Neural cell (in vitro differentiated cells): ENCODE measurements around the gene PHF5A.

Experiments used
- EP300 ChIP-seq: fragments of 450-650 bp; conservative IDR thresholded peaks from 2 replicates; pipeline ENCODE4 v1.6.1; 2014; ENCODE audit warnings: antibody characterized with exemption, mild to moderate bottlenecking, moderate library complexity; ENCODE audit not compliant: poor library complexity, severe bottlenecking
- EZH2 ChIP-seq: fragments of 200-600, 300-800 bp; shearing (Covaris generic), sonication (generic); IDR thresholded peaks from 2 replicates; pipeline ENCODE4 v1.6.1; 2014; ENCODE audit warnings: antibody characterized with exemption, low read length, borderline replicate concordance, mild to moderate bottlenecking; ENCODE audit not compliant: insufficient read depth, poor library complexity, severe bottlenecking
- MXI1 ChIP-seq: fragments of 450-650 bp; conservative IDR thresholded peaks from 2 replicates; pipeline ENCODE4 v1.6.1; 2014; ENCODE audit warnings: antibody characterized with exemption, mild to moderate bottlenecking; ENCODE audit not compliant: poor library complexity, severe bottlenecking
- POLR2AphosphoS5 ChIP-seq: IDR thresholded peaks from 2 replicates; pipeline ENCODE4 v1.6.1; 2012
- RAD21 ChIP-seq: fragments of 450-650 bp; conservative IDR thresholded peaks from 2 replicates; pipeline ENCODE4 v1.6.1; 2014; ENCODE audit warnings: antibody characterized with exemption, mild to moderate bottlenecking, moderate library complexity
- SMC3 ChIP-seq: fragments of 450-650 bp; conservative IDR thresholded peaks from 2 replicates; pipeline ENCODE4 v1.6.1; 2014; ENCODE audit warnings: antibody characterized with exemption, mild to moderate bottlenecking, moderate library complexity; ENCODE audit not compliant: poor library complexity
- TF ChIP-seq, protein P1 (sequence below): fragments of 450-650 bp; IDR thresholded peaks from 2 replicates; pipeline ENCODE4 v1.5.1; 2014; ENCODE audit warnings: antibody characterized with exemption, mild to moderate bottlenecking, moderate library complexity; ENCODE audit not compliant: poor library complexity, severe bottlenecking
- TF ChIP-seq, protein P2 (sequence below): IDR thresholded peaks from 2 replicates; pipeline ENCODE4 v1.6.1; 2012; ENCODE audit warnings: borderline replicate concordance

DNA sequence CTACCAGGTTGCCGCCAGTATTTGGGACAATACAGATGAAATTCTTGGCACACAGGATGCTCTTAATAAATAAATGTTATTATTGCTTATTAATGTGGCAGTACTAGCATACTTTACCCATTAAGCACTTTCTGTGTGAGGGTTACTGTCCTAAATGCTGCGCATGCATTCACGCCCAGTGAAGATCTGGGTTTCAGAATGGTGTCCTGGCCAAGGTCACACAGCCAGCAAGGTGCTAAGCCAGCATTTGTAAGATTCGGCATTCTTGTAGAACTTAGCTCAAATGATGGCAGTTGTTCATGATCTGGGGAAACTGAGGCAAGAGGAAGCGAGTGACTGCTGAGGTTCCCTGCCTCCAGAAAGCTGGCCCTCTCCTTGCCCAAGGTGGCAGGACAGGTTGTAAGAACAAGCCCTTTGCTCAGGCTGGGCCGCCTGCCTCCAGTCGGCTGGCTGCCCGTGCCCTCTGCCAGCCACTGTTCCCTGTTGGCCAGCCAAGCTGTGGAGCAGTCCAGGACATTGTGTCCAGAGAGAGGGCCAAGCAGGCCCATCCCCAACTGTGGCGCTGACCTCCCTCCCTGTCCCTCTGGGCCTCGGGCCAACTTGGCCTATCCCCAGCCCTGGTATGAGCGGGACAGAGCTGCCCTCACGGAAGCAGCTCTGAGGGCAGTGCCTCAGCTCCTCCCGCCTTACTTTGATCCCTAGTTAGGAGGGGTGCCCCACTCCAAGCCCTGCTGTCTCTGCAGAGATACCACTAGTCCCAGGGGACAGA, 50.7 kb downstream of the PHF5A start:
- TF ChIP-seq, protein P1, sequence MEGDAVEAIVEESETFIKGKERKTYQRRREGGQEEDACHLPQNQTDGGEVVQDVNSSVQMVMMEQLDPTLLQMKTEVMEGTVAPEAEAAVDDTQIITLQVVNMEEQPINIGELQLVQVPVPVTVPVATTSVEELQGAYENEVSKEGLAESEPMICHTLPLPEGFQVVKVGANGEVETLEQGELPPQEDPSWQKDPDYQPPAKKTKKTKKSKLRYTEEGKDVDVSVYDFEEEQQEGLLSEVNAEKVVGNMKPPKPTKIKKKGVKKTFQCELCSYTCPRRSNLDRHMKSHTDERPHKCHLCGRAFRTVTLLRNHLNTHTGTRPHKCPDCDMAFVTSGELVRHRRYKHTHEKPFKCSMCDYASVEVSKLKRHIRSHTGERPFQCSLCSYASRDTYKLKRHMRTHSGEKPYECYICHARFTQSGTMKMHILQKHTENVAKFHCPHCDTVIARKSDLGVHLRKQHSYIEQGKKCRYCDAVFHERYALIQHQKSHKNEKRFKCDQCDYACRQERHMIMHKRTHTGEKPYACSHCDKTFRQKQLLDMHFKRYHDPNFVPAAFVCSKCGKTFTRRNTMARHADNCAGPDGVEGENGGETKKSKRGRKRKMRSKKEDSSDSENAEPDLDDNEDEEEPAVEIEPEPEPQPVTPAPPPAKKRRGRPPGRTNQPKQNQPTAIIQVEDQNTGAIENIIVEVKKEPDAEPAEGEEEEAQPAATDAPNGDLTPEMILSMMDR, result no peak
- no peak for TF ChIP-seq RAD21
- TF ChIP-seq POLR2AphosphoS5, result no peak
- no peak for TF ChIP-seq EP300
- TF ChIP-seq EZH2, result no peak
- TF ChIP-seq MXI1, result no peak
- TF ChIP-seq, protein P2, sequence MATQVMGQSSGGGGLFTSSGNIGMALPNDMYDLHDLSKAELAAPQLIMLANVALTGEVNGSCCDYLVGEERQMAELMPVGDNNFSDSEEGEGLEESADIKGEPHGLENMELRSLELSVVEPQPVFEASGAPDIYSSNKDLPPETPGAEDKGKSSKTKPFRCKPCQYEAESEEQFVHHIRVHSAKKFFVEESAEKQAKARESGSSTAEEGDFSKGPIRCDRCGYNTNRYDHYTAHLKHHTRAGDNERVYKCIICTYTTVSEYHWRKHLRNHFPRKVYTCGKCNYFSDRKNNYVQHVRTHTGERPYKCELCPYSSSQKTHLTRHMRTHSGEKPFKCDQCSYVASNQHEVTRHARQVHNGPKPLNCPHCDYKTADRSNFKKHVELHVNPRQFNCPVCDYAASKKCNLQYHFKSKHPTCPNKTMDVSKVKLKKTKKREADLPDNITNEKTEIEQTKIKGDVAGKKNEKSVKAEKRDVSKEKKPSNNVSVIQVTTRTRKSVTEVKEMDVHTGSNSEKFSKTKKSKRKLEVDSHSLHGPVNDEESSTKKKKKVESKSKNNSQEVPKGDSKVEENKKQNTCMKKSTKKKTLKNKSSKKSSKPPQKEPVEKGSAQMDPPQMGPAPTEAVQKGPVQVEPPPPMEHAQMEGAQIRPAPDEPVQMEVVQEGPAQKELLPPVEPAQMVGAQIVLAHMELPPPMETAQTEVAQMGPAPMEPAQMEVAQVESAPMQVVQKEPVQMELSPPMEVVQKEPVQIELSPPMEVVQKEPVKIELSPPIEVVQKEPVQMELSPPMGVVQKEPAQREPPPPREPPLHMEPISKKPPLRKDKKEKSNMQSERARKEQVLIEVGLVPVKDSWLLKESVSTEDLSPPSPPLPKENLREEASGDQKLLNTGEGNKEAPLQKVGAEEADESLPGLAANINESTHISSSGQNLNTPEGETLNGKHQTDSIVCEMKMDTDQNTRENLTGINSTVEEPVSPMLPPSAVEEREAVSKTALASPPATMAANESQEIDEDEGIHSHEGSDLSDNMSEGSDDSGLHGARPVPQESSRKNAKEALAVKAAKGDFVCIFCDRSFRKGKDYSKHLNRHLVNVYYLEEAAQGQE, result no peak
- TF ChIP-seq SMC3, result no peak
